GM19035 (cell line): ENCODE measurements around the gene FABP3.
"Not testable (repeated sequence)": the region's sequence is repeated elsewhere in the genome, so short reads cannot be mapped to it uniquely, and the experiment has no call there.

Experiments used
- ATAC-seq: cut with Tn5 transposase; IDR thresholded peaks from one replicate; pipeline ENCODE4 v1.9.1; 2021; ENCODE audit not compliant: unreplicated experiment

The FABP3 gene

GRCh38 chr1:31399976-31400375 lies 27.1 kb upstream of the FABP3 start:
- no peak for ATAC-seq

- no peak for ATAC-seq
Observed at GRCh38 chr1:31398246-31398645, 25.4 kb upstream of the FABP3 start.

GRCh38 chr1:31397360-31398095 lies 24.7 kb upstream of the FABP3 start:
- no peak for ATAC-seq

- no peak for ATAC-seq
Observed at GRCh38 chr1:31396633-31397351, 23.9 kb upstream of the FABP3 start.

DNA sequence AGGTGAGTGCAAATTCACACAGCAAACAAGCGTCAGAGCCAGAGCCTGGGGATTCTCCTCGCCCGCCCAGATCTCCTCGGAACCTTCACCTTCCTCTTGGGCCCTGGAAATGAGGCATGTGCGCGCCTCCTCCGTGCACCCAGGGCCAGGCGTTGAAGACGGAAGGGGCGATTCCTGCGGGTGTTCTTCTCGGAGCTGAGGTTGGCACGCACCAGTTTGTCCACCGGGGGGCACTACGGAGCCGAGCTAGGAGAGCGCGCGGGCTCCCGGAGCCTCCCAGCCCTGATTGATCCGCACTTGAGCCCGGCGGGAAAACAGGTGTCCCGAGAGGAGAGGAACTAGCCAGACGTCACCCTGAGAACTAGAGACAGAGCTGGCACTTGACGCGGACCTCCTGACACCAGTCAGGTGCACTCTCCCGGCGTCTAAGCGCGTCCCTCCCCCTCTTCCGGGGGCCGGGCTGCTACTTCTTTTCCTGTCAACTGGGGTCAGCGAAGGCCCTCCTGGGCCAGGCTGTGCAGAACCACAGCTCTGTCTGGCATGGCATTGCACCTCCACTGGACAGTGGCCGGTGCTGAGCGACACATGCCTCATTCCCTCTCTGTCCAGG lies 21.8 kb upstream of the FABP3 start:
- no peak for ATAC-seq

GRCh38 chr1:31393463-31393862 lies 20.6 kb upstream of the FABP3 start:
- no peak for ATAC-seq

DNA sequence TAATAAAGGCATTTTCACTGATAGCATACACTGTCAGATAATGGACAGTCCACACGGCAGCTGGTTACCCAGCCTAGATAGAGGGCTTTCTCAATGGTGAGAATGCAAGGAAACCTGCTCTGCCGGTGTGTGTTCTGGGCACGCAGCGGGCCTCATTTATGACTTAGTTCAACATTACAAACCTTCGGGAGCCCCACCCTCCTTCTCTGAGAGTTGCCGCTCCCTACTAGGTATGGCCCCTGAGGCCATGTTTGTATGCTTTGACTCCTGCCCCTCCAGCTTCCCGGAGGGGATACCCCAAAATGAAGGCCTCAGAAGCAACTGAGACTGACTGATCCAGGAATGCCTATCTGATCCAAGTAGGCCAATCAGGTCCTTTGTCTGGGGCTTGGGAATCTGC lies 17.2 kb upstream of the FABP3 start:
- ATAC-seq: no peak

GRCh38 chr1:31389616-31390015 lies 16.7 kb upstream of the FABP3 start:
- ATAC-seq: no peak

DNA sequence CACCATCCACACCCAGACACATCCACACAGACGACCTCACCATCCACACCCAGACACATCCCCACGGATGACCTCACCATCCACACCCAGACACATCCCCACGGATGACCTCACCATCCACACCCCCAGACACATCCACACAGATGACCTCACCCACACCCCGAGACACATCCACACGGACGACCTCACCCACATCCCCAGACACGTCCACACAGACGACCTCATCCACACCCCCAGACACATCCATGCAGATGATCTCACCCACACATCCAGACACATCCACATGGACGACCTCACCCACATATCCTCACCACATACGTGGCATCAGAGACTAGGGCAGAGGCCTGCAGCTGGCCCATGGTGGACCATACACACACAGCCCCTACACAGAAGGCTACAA lies 14.7 kb upstream of the FABP3 start:
- no peak for ATAC-seq

- not testable (repeated sequence) for ATAC-seq
Observed at GRCh38 chr1:31386576-31387243, 13.8 kb upstream of the FABP3 start.

DNA sequence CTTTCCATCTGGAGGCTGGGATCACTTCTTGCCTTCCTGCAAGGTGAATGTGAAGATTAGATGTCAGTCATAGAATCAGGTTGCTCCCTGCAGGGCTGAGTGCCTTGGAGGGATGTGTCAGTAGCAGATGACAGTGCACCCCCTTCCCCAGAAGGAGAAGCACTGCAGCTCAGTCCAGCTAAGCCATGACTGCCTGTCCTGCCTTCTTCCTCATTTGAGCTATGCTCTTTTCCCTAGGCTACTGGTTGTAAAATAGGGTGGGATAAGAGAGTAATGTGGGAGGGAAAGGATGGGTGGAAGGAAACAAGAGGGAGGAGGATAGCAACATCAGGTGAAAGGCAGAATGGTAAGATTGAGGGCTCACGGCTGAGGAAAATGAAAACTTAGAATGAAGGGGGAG lies 11.1 kb upstream of the FABP3 start:
- no peak for ATAC-seq

DNA sequence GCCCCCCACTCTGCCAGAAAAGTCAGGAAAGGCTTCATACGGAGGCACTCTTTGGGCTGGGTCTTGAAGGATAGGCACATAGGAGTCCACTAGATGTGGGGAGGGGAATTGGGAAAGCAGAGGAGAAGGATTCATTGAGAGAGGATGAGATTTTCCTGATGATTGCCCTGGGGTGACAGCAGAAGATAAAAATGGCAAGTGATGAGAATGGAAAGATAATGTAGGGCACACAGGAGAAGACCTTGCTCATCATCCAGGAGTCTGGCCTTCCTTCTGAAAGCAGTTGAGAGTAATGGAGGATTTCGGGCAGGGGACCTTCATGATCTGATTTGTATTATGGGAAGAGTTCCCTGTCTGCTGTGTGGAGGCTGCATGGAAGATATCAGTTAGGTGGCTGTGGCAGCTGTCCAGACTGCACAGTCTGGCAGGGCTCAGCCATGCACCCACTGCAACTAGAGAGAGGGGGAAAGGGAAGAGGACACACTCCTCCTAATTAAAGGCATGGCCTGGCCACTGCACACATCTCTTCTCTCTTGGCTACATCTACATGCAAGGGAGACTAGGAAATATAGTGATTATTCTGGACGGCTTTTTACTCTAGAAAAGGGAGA lies 9.6 kb upstream of the FABP3 start:
- no peak for ATAC-seq

GRCh38 chr1:31381394-31382294 lies 8.8 kb upstream of the FABP3 start:
- ATAC-seq: no peak

GRCh38 chr1:31380181-31380580 lies 7.3 kb upstream of the FABP3 start:
- no peak for ATAC-seq

GRCh38 chr1:31378001-31378400 lies 5.1 kb upstream of the FABP3 start:
- no peak for ATAC-seq

DNA sequence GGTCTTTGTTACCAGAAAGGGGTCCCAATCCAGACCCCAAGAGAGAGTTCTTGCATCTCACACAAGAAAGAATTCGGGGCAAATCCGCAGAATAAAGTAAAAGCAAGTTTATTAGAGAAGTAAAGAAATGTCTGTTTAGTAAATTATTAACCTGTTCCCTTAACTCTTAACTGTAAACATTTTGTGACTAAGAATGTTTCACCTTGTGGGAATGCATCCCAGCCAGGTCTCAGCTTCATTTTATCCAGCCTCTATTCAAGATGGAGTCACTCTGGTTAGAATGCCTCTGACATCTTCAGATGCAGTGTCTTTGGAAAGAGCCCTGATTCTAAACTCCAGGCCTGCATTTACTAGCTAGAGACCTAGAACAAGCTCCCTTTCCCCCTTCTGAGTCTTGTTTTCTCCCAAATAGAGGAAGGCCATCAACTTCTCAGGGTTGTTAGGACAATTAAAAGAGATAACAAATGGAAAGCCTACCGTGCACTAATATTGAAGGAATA lies 4.5 kb upstream of the FABP3 start:
- no peak for ATAC-seq

DNA sequence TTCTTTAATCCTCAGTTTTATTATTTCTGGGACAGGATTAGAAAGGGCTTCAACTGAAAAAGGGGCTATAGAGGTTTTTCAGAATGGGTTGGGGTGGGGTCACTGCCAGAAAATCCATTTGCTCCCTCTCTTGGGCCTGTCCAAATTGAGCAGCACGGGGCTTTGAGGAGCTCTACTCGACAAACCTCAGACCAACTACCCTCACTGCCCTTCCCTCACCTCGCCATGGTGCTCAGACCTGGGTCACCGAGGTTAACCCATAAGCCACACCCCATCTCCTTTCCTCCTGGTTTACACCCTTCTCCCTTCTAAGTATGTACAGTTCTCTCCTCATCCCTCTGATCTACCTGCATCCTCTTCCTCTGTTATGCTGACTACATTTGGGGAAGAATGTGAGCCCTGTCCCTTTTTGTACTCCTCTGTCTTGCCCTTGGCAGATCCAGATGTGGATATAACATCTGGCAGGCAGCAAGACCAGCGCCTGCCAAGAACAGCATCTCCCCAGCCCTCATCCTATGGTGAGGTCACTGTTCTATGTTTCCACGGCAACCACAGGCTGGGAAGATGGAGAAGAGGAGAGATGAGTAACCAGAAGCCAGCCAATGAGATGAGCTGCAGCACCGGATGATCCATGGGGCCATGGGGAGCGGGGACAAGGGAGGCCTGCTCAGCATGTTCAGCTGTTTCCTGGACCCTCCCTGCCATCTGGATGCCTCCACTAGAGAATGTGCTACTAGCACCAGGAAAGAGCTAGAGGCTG lies 3.7 kb upstream of the FABP3 start:
- ATAC-seq: no peak

DNA sequence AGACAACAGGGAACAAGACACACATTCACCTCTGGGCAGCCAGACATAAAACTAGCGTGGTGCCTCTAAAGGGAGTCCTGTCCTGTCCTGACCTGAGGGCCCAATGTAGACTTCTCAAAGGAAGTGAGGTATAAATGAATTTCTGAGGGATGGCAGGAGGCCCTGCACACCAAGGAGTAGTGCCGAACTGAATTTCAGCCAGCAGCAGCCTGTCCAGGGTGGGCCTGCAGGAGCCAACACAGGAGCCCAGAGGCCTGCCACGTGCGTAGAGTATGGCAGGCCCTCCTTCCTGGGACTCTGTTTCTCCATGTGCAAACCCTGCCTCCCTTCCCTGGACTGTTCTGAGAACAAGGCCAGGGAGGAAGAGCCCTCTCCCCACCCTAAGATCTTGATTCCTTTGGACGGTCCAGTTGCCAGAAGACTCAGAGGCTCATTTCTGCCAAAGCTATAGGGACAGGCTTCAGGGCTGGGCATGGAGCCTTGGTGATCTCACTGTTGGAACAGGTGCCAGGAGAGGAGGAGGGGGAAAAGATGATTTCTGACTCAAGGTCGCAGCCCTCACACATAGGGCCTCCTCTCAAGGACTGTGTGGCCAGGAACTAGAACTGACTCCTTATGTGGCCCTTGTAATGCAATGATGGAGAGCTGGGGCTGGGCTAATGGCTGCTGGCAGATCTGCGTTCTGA lies 1.8 kb upstream of the FABP3 start:
- no peak for ATAC-seq
